ENCODE data around the gene RHOV. TPM values are rescaled to one million over a fixed set of nuclear protein-coding genes. Genes with fewer than 3 reads are reported as not detected.

Gene RHOV
- total and polyA plus RNA-seq, 4 experiments from 2014 or later, result not detected

GRCh38 chr15:40875991-40876730 is 2.1 kb upstream of the RHOV start:
- ChIA-PET CTCF (ENCODE audit: partially characterized antibody) (interaction anchor here (1.0 to 1.3 kb wide), 2 partner anchors 17 to 19 kb away, joined by 4 to 6 read pairs; no protein-coding TSS in a partner anchor), POLR2A (ENCODE audit: partially characterized antibody) (no interaction called here)
- H3K4me3 ChIP-seq (ENCODE audit: low read length in 2 of 2), result no peak overlapping the region
- Mint-ChIP-seq H3K27ac (no peak overlapping the region), H3K4me1 (peaks cover 4 to 19% (median 8%) of the 10 kb centered on the region in 4 donors), H3K4me3 (peak overlapping the region in 1 of 8 donors; percentile 59), H3K27me3 (peaks cover 1% of the 10 kb centered on the region in 2 donors), H3K36me3 (no peaks in the 10 kb centered on the region), H3K9me3 (no peaks in the 10 kb centered on the region)
- no peaks in the 10 kb centered on the region for H3K36me3 ChIP-seq (ENCODE audit: insufficient read depth, low read length)
- H3K9me3 ChIP-seq (ENCODE audit: control insufficient read depth in 1 of 2, low read length in 2 of 2), result no peaks in the 10 kb centered on the region
- intact Hi-C loops (cut with micrococcal nuclease), result no loop called here
- H3K4me1 ChIP-seq (ENCODE audit: insufficient read depth, low read length), result peaks cover 6% of the 10 kb centered on the region
- DNase-seq, result no peak
- H3K27ac ChIP-seq (ENCODE audit: low read depth, low read length), result no peak overlapping the region
- no peaks in the 10 kb centered on the region for H3K27me3 ChIP-seq (ENCODE audit: insufficient read depth, low read length)

GRCh38 chr15:40872791-40873693 is 992 bp downstream of the RHOV start:
- CTCF ChIA-PET (ENCODE audit: partially characterized antibody), result interaction anchor here (0.8 to 3.2 kb wide), 6 partner anchors 9 to 23 kb away, joined by 3 to 15 read pairs (median 4); partner anchors contain the start of gene VPS18
- Mint-ChIP-seq H3K27me3 (peaks cover 1% of the 10 kb centered on the region in 2 donors), H3K36me3 (no peaks in the 10 kb centered on the region), H3K4me1 (peaks cover 2 to 19% (median 8%) of the 10 kb centered on the region in 4 donors), H3K4me3 (peak overlapping the region; percentile 67 to 93 (median 76)), H3K9me3 (no peaks in the 10 kb centered on the region), H3K27ac (no peak overlapping the region)
- Histone ChIP-seq H3K4me3 (ENCODE audit: low read length in 2 of 2) (peak overlapping the region in 1 of 2 donors; percentile 22), H3K9me3 (ENCODE audit: control insufficient read depth in 1 of 2, low read length in 2 of 2) (no peaks in the 10 kb centered on the region), H3K27ac (ENCODE audit: low read depth, low read length) (no peak overlapping the region), H3K36me3 (ENCODE audit: insufficient read depth, low read length) (no peaks in the 10 kb centered on the region), H3K4me1 (ENCODE audit: insufficient read depth, low read length) (peaks cover 6% of the 10 kb centered on the region), H3K27me3 (ENCODE audit: insufficient read depth, low read length) (no peaks in the 10 kb centered on the region)
- intact Hi-C loops (cut with micrococcal nuclease), result no loop called here
- DNase-seq, result no peak
- POLR2A ChIA-PET (ENCODE audit: partially characterized antibody), result interaction anchor here (0.9 kb wide), 1 partner anchor 21 kb away, joined by 3 read pairs; the partner anchor contains the start of gene VPS18

- no peaks in the 10 kb centered on the region for H3K36me3 ChIP-seq (ENCODE audit: insufficient read depth, low read length)
- Mint-ChIP-seq H3K27me3 (peaks cover 1% of the 10 kb centered on the region in 2 donors), H3K4me1 (peaks cover 2 to 19% (median 8%) of the 10 kb centered on the region in 4 donors), H3K9me3 (no peaks in the 10 kb centered on the region), H3K36me3 (no peaks in the 10 kb centered on the region), H3K4me3 (peak overlapping the region in 6 of 8 donors; percentile 7 to 73 (median 56)), H3K27ac (peak overlapping the region in 2 of 7 donors; percentile 41 to 56)
- no peaks in the 10 kb centered on the region for H3K27me3 ChIP-seq (ENCODE audit: insufficient read depth, low read length)
- H3K27ac ChIP-seq (ENCODE audit: low read depth, low read length), result no peak overlapping the region
- intact Hi-C loops (cut with micrococcal nuclease), result no loop called here
- DNase-seq, result no peak
- POLR2A ChIA-PET (ENCODE audit: partially characterized antibody), result no interaction called here
- H3K9me3 ChIP-seq (ENCODE audit: control insufficient read depth in 1 of 2, low read length in 2 of 2), result no peaks in the 10 kb centered on the region
- CTCF ChIA-PET (ENCODE audit: partially characterized antibody), result interaction anchor here (1.9 to 3.2 kb wide), 5 partner anchors 9 to 22 kb away, joined by 4 to 15 read pairs (median 9); partner anchors contain the start of gene VPS18
- H3K4me1 ChIP-seq (ENCODE audit: insufficient read depth, low read length), result peaks cover 6% of the 10 kb centered on the region
- H3K4me3 ChIP-seq (ENCODE audit: low read length in 2 of 2), result no peak overlapping the region
Observed at GRCh38 chr15:40871749-40872617, 2.1 kb downstream of the RHOV start.

GRCh38 chr15:40870716-40871115 is 3.3 kb downstream of the RHOV start:
- Mint-ChIP-seq H3K4me1 (peaks cover 2 to 19% (median 8%) of the 10 kb centered on the region in 4 donors), H3K27me3 (peaks cover 1% of the 10 kb centered on the region in 2 donors), H3K27ac (peak overlapping the region in 2 of 7 donors; percentile 72), H3K36me3 (no peaks in the 10 kb centered on the region), H3K4me3 (no peak overlapping the region), H3K9me3 (no peaks in the 10 kb centered on the region)
- no peaks in the 10 kb centered on the region for H3K36me3 ChIP-seq (ENCODE audit: insufficient read depth, low read length)
- H3K27me3 ChIP-seq (ENCODE audit: insufficient read depth, low read length), result no peaks in the 10 kb centered on the region
- peaks cover 6% of the 10 kb centered on the region for H3K4me1 ChIP-seq (ENCODE audit: insufficient read depth, low read length)
- no peak for DNase-seq
- no peak overlapping the region for H3K4me3 ChIP-seq (ENCODE audit: low read length in 2 of 2)
- intact Hi-C loops (cut with micrococcal nuclease), result no loop called here
- POLR2A ChIA-PET (ENCODE audit: partially characterized antibody), result interaction anchor here (1.3 kb wide), 1 partner anchor 13 kb away, joined by 4 read pairs; no protein-coding TSS in a partner anchor
- no peaks in the 10 kb centered on the region for H3K9me3 ChIP-seq (ENCODE audit: control insufficient read depth in 1 of 2, low read length in 2 of 2)
- no peak overlapping the region for H3K27ac ChIP-seq (ENCODE audit: low read depth, low read length)
- CTCF ChIA-PET (ENCODE audit: partially characterized antibody), result interaction anchor here (2.0 to 2.6 kb wide), 2 partner anchors 10 to 23 kb away, joined by 5 to 9 read pairs; partner anchors contain the start of gene VPS18

GRCh38 chr15:40869686-40870085 is 4.3 kb downstream of the RHOV start:
- H3K36me3 ChIP-seq (ENCODE audit: insufficient read depth, low read length), result no peaks in the 10 kb centered on the region
- ChIA-PET POLR2A (ENCODE audit: partially characterized antibody) (no interaction called here), CTCF (ENCODE audit: partially characterized antibody) (interaction anchor here (2.6 kb wide), 1 partner anchor 24 kb away, joined by 9 read pairs; the partner anchor contains the start of gene VPS18)
- no peaks in the 10 kb centered on the region for H3K36me3 Mint-ChIP-seq
- H3K27me3 Mint-ChIP-seq, result peaks cover 1% of the 10 kb centered on the region in 2 donors
- intact Hi-C loops (cut with micrococcal nuclease), result no loop called here
- H3K27ac ChIP-seq (ENCODE audit: low read depth, low read length), result no peak overlapping the region
- H3K27me3 ChIP-seq (ENCODE audit: insufficient read depth, low read length), result no peaks in the 10 kb centered on the region
- no peak overlapping the region for H3K4me3 Mint-ChIP-seq
- H3K4me3 ChIP-seq (ENCODE audit: low read length in 2 of 2), result no peak overlapping the region
- H3K4me1 Mint-ChIP-seq, result peaks cover 2 to 19% (median 8%) of the 10 kb centered on the region in 4 donors
- peak overlapping the region in 1 of 7 donors; percentile 48 for H3K27ac Mint-ChIP-seq
- no peak for DNase-seq
- H3K9me3 Mint-ChIP-seq, result no peaks in the 10 kb centered on the region
- H3K4me1 ChIP-seq (ENCODE audit: insufficient read depth, low read length), result peaks cover 6% of the 10 kb centered on the region
- no peaks in the 10 kb centered on the region for H3K9me3 ChIP-seq (ENCODE audit: control insufficient read depth in 1 of 2, low read length in 2 of 2)

- Mint-ChIP-seq H3K4me3 (no peak overlapping the region), H3K36me3 (no peaks in the 10 kb centered on the region), H3K4me1 (peaks cover 0 to 4% (median 0%) of the 10 kb centered on the region in 4 donors), H3K27ac (no peak overlapping the region), H3K9me3 (no peaks in the 10 kb centered on the region), H3K27me3 (peaks cover 0 to 2% of the 10 kb centered on the region in 2 donors)
- Histone ChIP-seq H3K4me3 (ENCODE audit: low read length in 2 of 2) (no peak overlapping the region), H3K36me3 (ENCODE audit: insufficient read depth, low read length) (no peaks in the 10 kb centered on the region), H3K9me3 (ENCODE audit: control insufficient read depth in 1 of 2, low read length in 2 of 2) (no peaks in the 10 kb centered on the region), H3K27ac (ENCODE audit: low read depth, low read length) (no peak overlapping the region), H3K4me1 (ENCODE audit: insufficient read depth, low read length) (no peaks in the 10 kb centered on the region), H3K27me3 (ENCODE audit: insufficient read depth, low read length) (no peaks in the 10 kb centered on the region)
- POLR2A ChIA-PET (ENCODE audit: partially characterized antibody), result no interaction called here
- intact Hi-C loops (cut with micrococcal nuclease), result no loop called here
- CTCF ChIA-PET (ENCODE audit: partially characterized antibody), result interaction anchor here (0.7 to 1.3 kb wide), 3 partner anchors 14 to 335 kb away, joined by 3 to 5 read pairs (median 3); no protein-coding TSS in a partner anchor
- DNase-seq, result no peak
Observed at GRCh38 chr15:40867199-40867598, 6.8 kb downstream of the RHOV start.
